ENCODE measurements around the gene DHX35. TPM values are rescaled to one million over a fixed set of nuclear protein-coding genes. Genes with fewer than 3 reads are reported as not detected.

The DHX35 gene
- total RNA-seq, 1 experiment from 2014 or later, result 29.5 TPM

GRCh38 chr20:39080326-39080725 is 118.2 kb downstream of the DHX35 start:
- no TSS peak for BruUV-seq (replicated peaks)
- H3K27me3 Mint-ChIP-seq (ENCODE audit: insufficient read depth, unreplicated experiment), result peaks cover 33% of the 10 kb centered on the region

GRCh38 chr20:39081255-39081654 is 119.1 kb downstream of the DHX35 start:
- peak; percentile 88 to 93 for DNase-seq
- Mint-ChIP-seq H3K4me1 (ENCODE audit: low read depth, unreplicated experiment) (no peaks in the 10 kb centered on the region), H3K27me3 (ENCODE audit: insufficient read depth, unreplicated experiment) (peaks cover 30% of the 10 kb centered on the region), H3K27ac (ENCODE audit: unreplicated experiment) (no peak overlapping the region), H3K4me3 (ENCODE audit: unreplicated experiment) (no peak overlapping the region), H3K36me3 (ENCODE audit: insufficient read depth, unreplicated experiment) (no peaks in the 10 kb centered on the region), H3K9me3 (ENCODE audit: unreplicated experiment) (no peaks in the 10 kb centered on the region)
- POLR2A ChIA-PET, result no interaction called here
- peak; percentile 99 for TF ChIP-seq CTCF (IDR thresholded peaks at IDR 0.05; ENCODE audit: insufficient read depth in 1 of 2, low read depth in 1 of 2, low read length in 1 of 2, severe bottlenecking in 1 of 2, unreplicated experiment in 1 of 2)
- peaks cover 5% of the 10 kb centered on the region; the same call in 1 of the 2 replicates for H3K27me3 ChIP-seq (replicated peaks; ENCODE audit: control insufficient read depth, insufficient read depth, low read length)
- H3K36me3 ChIP-seq (ENCODE audit: control insufficient read depth, insufficient read depth, low read length), result no peaks in the 10 kb centered on the region
- no TSS peak for BruUV-seq (replicated peaks)
- CTCF ChIA-PET, result interaction anchor here (1.0 to 5.1 kb wide), 3 partner anchors 11 to 60 kb away, joined by 3 to 74 read pairs (median 5); no protein-coding TSS in a partner anchor
- H3K4me1 ChIP-seq, result no peaks in the 10 kb centered on the region
- intact Hi-C loops (cut with micrococcal nuclease; ENCODE audit: unreplicated experiment), result loop anchor here (1.0 kb wide), 1 partner anchor 31 kb away; no protein-coding TSS in a partner anchor
- peaks cover 8% of the 10 kb centered on the region; the same call in 1 of the 2 replicates for H3K9me3 ChIP-seq
- H3K4me3 ChIP-seq (ENCODE audit: low read depth, low read length), result no peak overlapping the region

More at GRCh38 chr20:39080326-39080725, 118.2 kb downstream of the DHX35 start:
- POLR2A ChIA-PET, result no interaction called here
- H3K4me3 Mint-ChIP-seq (ENCODE audit: unreplicated experiment), result no peak overlapping the region
- Histone ChIP-seq H3K36me3 (ENCODE audit: control insufficient read depth, insufficient read depth, low read length) (no peaks in the 10 kb centered on the region), H3K4me3 (ENCODE audit: low read depth, low read length) (no peak overlapping the region), H3K27me3 (replicated peaks; ENCODE audit: control insufficient read depth, insufficient read depth, low read length) (peaks cover 3% of the 10 kb centered on the region; the same call in 1 of the 2 replicates), H3K9me3 (peaks cover 2% of the 10 kb centered on the region; the same call in 1 of the 2 replicates), H3K4me1 (no peaks in the 10 kb centered on the region)
- H3K36me3 Mint-ChIP-seq (ENCODE audit: insufficient read depth, unreplicated experiment), result no peaks in the 10 kb centered on the region
- H3K27ac Mint-ChIP-seq (ENCODE audit: unreplicated experiment), result no peak overlapping the region
- H3K9me3 Mint-ChIP-seq (ENCODE audit: unreplicated experiment), result no peaks in the 10 kb centered on the region
- no peaks in the 10 kb centered on the region for H3K4me1 Mint-ChIP-seq (ENCODE audit: low read depth, unreplicated experiment)
- no peak for TF ChIP-seq CTCF (IDR thresholded peaks at IDR 0.05; ENCODE audit: insufficient read depth in 1 of 2, low read depth in 1 of 2, low read length in 1 of 2, severe bottlenecking in 1 of 2, unreplicated experiment in 1 of 2)
- CTCF ChIA-PET, result interaction anchor here (1.0 to 5.1 kb wide), 2 partner anchors 12 to 31 kb away, joined by 5 to 74 read pairs; no protein-coding TSS in a partner anchor
- DNase-seq, result no peak
- intact Hi-C loops (cut with micrococcal nuclease; ENCODE audit: unreplicated experiment), result no loop called here

- Histone ChIP-seq H3K4me3 (ENCODE audit: low read depth, low read length) (no peak overlapping the region), H3K27me3 (replicated peaks; ENCODE audit: control insufficient read depth, insufficient read depth, low read length) (peaks cover 5% of the 10 kb centered on the region; the same call in 1 of the 2 replicates), H3K36me3 (ENCODE audit: control insufficient read depth, insufficient read depth, low read length) (no peaks in the 10 kb centered on the region), H3K9me3 (peaks cover 8% of the 10 kb centered on the region; the same call in 1 of the 2 replicates), H3K4me1 (no peaks in the 10 kb centered on the region)
- TF ChIP-seq CTCF (IDR thresholded peaks at IDR 0.05; ENCODE audit: insufficient read depth in 1 of 2, low read depth in 1 of 2, low read length in 1 of 2, severe bottlenecking in 1 of 2, unreplicated experiment in 1 of 2), result no peak
- H3K36me3 Mint-ChIP-seq (ENCODE audit: insufficient read depth, unreplicated experiment), result no peaks in the 10 kb centered on the region
- peaks cover 21% of the 10 kb centered on the region for H3K27me3 Mint-ChIP-seq (ENCODE audit: insufficient read depth, unreplicated experiment)
- CTCF ChIA-PET, result interaction anchor here (5.1 kb wide), 1 partner anchor 33 kb away, joined by 74 read pairs; no protein-coding TSS in a partner anchor
- no peak overlapping the region for H3K27ac Mint-ChIP-seq (ENCODE audit: unreplicated experiment)
- no TSS peak for BruUV-seq (replicated peaks)
- DNase-seq, result no peak
- no peaks in the 10 kb centered on the region for H3K9me3 Mint-ChIP-seq (ENCODE audit: unreplicated experiment)
- H3K4me1 Mint-ChIP-seq (ENCODE audit: low read depth, unreplicated experiment), result no peaks in the 10 kb centered on the region
- POLR2A ChIA-PET, result no interaction called here
- intact Hi-C loops (cut with micrococcal nuclease; ENCODE audit: unreplicated experiment), result no loop called here
- no peak overlapping the region for H3K4me3 Mint-ChIP-seq (ENCODE audit: unreplicated experiment)
Measured at GRCh38 chr20:39082622-39083398, 120.7 kb downstream of the DHX35 start.

Data from Caco-2 (cell line).